Activated CD4-positive, alpha-beta T cell treated with anti-CD3 and anti-CD28 coated beads for 48 hours (primary cell): ENCODE data around the gene BAG3.
"Not testable (repeated sequence)": the region's sequence is repeated elsewhere in the genome, so short reads cannot be mapped to it uniquely, and the experiment has no call there.

Experiments used
- DNase-seq: peaks from one replicate; pipeline ENCODE4 v3.0.0-alpha.2; 2020

The BAG3 gene

GRCh38 chr10:119694608-119695007 is 43.4 kb downstream of the BAG3 start:
- no peak for DNase-seq

- no peak for DNase-seq
Observed at GRCh38 chr10:119700321-119700954, 49.3 kb downstream of the BAG3 start.

- DNase-seq = no peak
Observed at GRCh38 chr10:119701861-119702260, 50.7 kb downstream of the BAG3 start.

GRCh38 chr10:119702583-119702982 is 51.4 kb downstream of the BAG3 start:
- DNase-seq = no peak

- no peak for DNase-seq
Observed at GRCh38 chr10:119703903-119704508, 52.8 kb downstream of the BAG3 start.

- peak; percentile 33 for DNase-seq
Observed at GRCh38 chr10:119705434-119705831, 54.3 kb downstream of the BAG3 start.

- peak; percentile 30 for DNase-seq
Observed at GRCh38 chr10:119706521-119707278, 55.5 kb downstream of the BAG3 start.

GRCh38 chr10:119707331-119707730 is 56.2 kb downstream of the BAG3 start:
- peak; percentile 70 for DNase-seq

GRCh38 chr10:119710935-119711334 is 59.8 kb downstream of the BAG3 start:
- not testable (repeated sequence) for DNase-seq

- DNase-seq = no peak
Observed at GRCh38 chr10:119713744-119714483, 62.7 kb downstream of the BAG3 start.

- DNase-seq = no peak
Observed at GRCh38 chr10:119714484-119714816, 63.3 kb downstream of the BAG3 start.

- DNase-seq = no peak
Observed at GRCh38 chr10:119715628-119716505, 64.7 kb downstream of the BAG3 start.

GRCh38 chr10:119723161-119723560 is 72.0 kb downstream of the BAG3 start:
- no peak for DNase-seq

GRCh38 chr10:119723624-119724023 is 72.4 kb downstream of the BAG3 start:
- no peak for DNase-seq

GRCh38 chr10:119724593-119725516 is 73.7 kb downstream of the BAG3 start:
- no peak for DNase-seq

GRCh38 chr10:119725517-119725827 is 74.3 kb downstream of the BAG3 start:
- no peak for DNase-seq

- DNase-seq = peak; percentile 100
Observed at GRCh38 chr10:119725828-119726675, 74.9 kb downstream of the BAG3 start, which contains the start of gene INPP5F. TSS of gene INPP5F (plus strand) at chr10:119726050. CDS start at chr10:119726263, 213 bp downstream.

GRCh38 chr10:119726676-119727261 is 75.6 kb downstream of the BAG3 start:
- peak; percentile 29 for DNase-seq
